CD4-positive, CD25-positive, alpha-beta regulatory T cell (primary cell): Measurements from ENCODE around the gene SNX10. TPM values are rescaled to one million over a fixed set of nuclear protein-coding genes. Genes with fewer than 3 reads are reported as not detected.

ENCODE experiments used
- ATAC-seq, 2 donors: fragments of 150-1000 bp; cut with Tn5 transposase; one replicate each; pipeline ENCODE4 v1.10.0; 2021; ENCODE audit warnings: low read depth in 2 of 2, moderate number of reproducible peaks in 2 of 2, moderate library complexity in 1 of 2
- DNase-seq, 3 donors: peaks; one replicate each; pipeline versions ENCODE4 v3.0.0 to v3.0.0-alpha.2; 2012 to 2022; ENCODE audit warnings: mixed read lengths in 1 of 3
- H3K27ac ChIP-seq: one replicate; pipeline ENCODE4 v1.7.0; 2013; ENCODE audit warnings: mild to moderate bottlenecking, low read length; ENCODE audit not compliant: insufficient read depth, poor library complexity, severe bottlenecking
- H3K27me3 ChIP-seq: one replicate; pipeline ENCODE4 v1.7.0; 2013; ENCODE audit warnings: low read length; ENCODE audit not compliant: control insufficient read depth, insufficient read depth
- H3K36me3 ChIP-seq: one replicate; pipeline ENCODE4 v1.7.0; 2013; ENCODE audit warnings: mild to moderate bottlenecking, low read length, moderate library complexity; ENCODE audit not compliant: control insufficient read depth, insufficient read depth
- H3K4me1 ChIP-seq: 2 replicates; pipeline ENCODE4 v1.7.0; 2013; ENCODE audit warnings: mild to moderate bottlenecking, low read length; ENCODE audit not compliant: insufficient read depth, control insufficient read depth, poor library complexity, severe bottlenecking
- H3K4me3 ChIP-seq: one replicate; pipeline ENCODE4 v1.7.0; 2013; ENCODE audit warnings: low read depth, mild to moderate bottlenecking, low read length, moderate library complexity
- H3K9me3 ChIP-seq, 2 experiments: 1 replicate in 1 of 2; 2 replicates in 1 of 2; pipeline ENCODE4 v1.7.0; 2013; ENCODE audit warnings: low read length in 2 of 2, mild to moderate bottlenecking in 1 of 2, moderate library complexity in 1 of 2; ENCODE audit not compliant: control insufficient read depth in 2 of 2
- H3K27ac Mint-ChIP-seq, 3 donors: one replicate each; pipeline ENCODE4 v1.8.0; 2020 to 2022; ENCODE audit warnings: mild to moderate bottlenecking in 3 of 3, mixed read lengths in 3 of 3, moderate library complexity in 2 of 3
- H3K27me3 Mint-ChIP-seq: one replicate; pipeline ENCODE4 v1.8.0; 2022; ENCODE audit warnings: mild to moderate bottlenecking, mixed read lengths
- H3K36me3 Mint-ChIP-seq: one replicate; pipeline ENCODE4 v1.8.0; 2020; ENCODE audit warnings: mixed read lengths
- H3K4me1 Mint-ChIP-seq, 4 donors: one replicate each; pipeline ENCODE4 v1.8.0; 2020 to 2022; ENCODE audit warnings: mixed read lengths in 4 of 4, mild to moderate bottlenecking in 1 of 4
- H3K4me3 Mint-ChIP-seq, 4 donors: one replicate each; pipeline ENCODE4 v1.8.0; 2020 to 2022; ENCODE audit warnings: mild to moderate bottlenecking in 4 of 4, mixed read lengths in 4 of 4, moderate library complexity in 3 of 4
- H3K9me3 Mint-ChIP-seq, 7 donors: one replicate each; pipeline ENCODE4 v1.8.0; 2020 to 2022; ENCODE audit warnings: mixed read lengths in 7 of 7, mild to moderate bottlenecking in 3 of 7, moderate library complexity in 2 of 7
- polyA plus RNA-seq, 4 donors: library from polyadenylated mRNA; unstranded; fragments of 300-500 nt; fragmentation: Illumina TruSeq; gene quantifications; one replicate each; pipeline ENCODE4 v1.2.3, GENCODE V29; 2021
- total RNA-seq: library from RNA; stranded (reverse); gene quantifications from one replicate; pipeline ENCODE4 v1.2.3, GENCODE V29; 2022

SNX10 gene
- total and polyA plus RNA-seq, 5 donors from 2014 or later = 14.4 to 41.5 (median 27.9) TPM

GRCh38 chr7:26385240-26385639 is 93.6 kb downstream of the SNX10 start:
- Histone ChIP-seq H3K4me1 (no peaks in the 10 kb centered on the region), H3K36me3 (no peaks in the 10 kb centered on the region), H3K4me3 (no peak overlapping the region), H3K27ac (no peak overlapping the region), H3K9me3 (no peaks in the 10 kb centered on the region), H3K27me3 (peaks cover 27% of the 10 kb centered on the region)
- no peak overlapping the region for H3K27ac Mint-ChIP-seq
- ATAC-seq (no peak), DNase-seq (no peak)
- no peak overlapping the region for H3K4me3 Mint-ChIP-seq
- H3K27me3 Mint-ChIP-seq = peaks cover 34% of the 10 kb centered on the region
- H3K36me3 Mint-ChIP-seq = no peaks in the 10 kb centered on the region
- H3K4me1 Mint-ChIP-seq = no peaks in the 10 kb centered on the region
- no peaks in the 10 kb centered on the region for H3K9me3 Mint-ChIP-seq

GRCh38 chr7:26387731-26388130 is 96.1 kb downstream of the SNX10 start:
- no peaks in the 10 kb centered on the region for H3K9me3 Mint-ChIP-seq
- no peaks in the 10 kb centered on the region for H3K4me1 Mint-ChIP-seq
- H3K36me3 Mint-ChIP-seq = no peaks in the 10 kb centered on the region

GRCh38 chr7:26388256-26388655 is 96.6 kb downstream of the SNX10 start:
- H3K9me3 Mint-ChIP-seq = no peaks in the 10 kb centered on the region
- Histone ChIP-seq H3K9me3 (no peaks in the 10 kb centered on the region), H3K4me1 (no peaks in the 10 kb centered on the region), H3K27ac (no peak overlapping the region), H3K27me3 (peaks cover 40% of the 10 kb centered on the region), H3K4me3 (no peak overlapping the region), H3K36me3 (no peaks in the 10 kb centered on the region)
- H3K4me3 Mint-ChIP-seq = no peak overlapping the region
- no peaks in the 10 kb centered on the region for H3K4me1 Mint-ChIP-seq
- ATAC-seq = no peak
- no peak overlapping the region for H3K27ac Mint-ChIP-seq
- peaks cover 42% of the 10 kb centered on the region for H3K27me3 Mint-ChIP-seq
- no peaks in the 10 kb centered on the region for H3K36me3 Mint-ChIP-seq
- DNase-seq = peak in 1 of 3 donors; percentile 8

More at GRCh38 chr7:26387731-26388130, 96.1 kb downstream of the SNX10 start:
- Histone ChIP-seq H3K27me3 (peaks cover 40% of the 10 kb centered on the region), H3K4me1 (no peaks in the 10 kb centered on the region), H3K4me3 (no peak overlapping the region), H3K9me3 (no peaks in the 10 kb centered on the region), H3K27ac (no peak overlapping the region), H3K36me3 (no peaks in the 10 kb centered on the region)
- peaks cover 42% of the 10 kb centered on the region for H3K27me3 Mint-ChIP-seq
- peak overlapping the region in 1 of 3 donors; percentile 58 for H3K27ac Mint-ChIP-seq
- no peak for DNase-seq
- no peak for ATAC-seq
- no peak overlapping the region for H3K4me3 Mint-ChIP-seq

GRCh38 chr7:26390016-26390415 is 98.4 kb downstream of the SNX10 start:
- ATAC-seq (no peak), DNase-seq (no peak)
- Histone ChIP-seq H3K27ac (no peak overlapping the region), H3K27me3 (peaks cover 44% of the 10 kb centered on the region), H3K4me3 (no peak overlapping the region), H3K4me1 (no peaks in the 10 kb centered on the region), H3K9me3 (no peaks in the 10 kb centered on the region), H3K36me3 (no peaks in the 10 kb centered on the region)
- Mint-ChIP-seq H3K4me1 (no peaks in the 10 kb centered on the region), H3K4me3 (no peak overlapping the region), H3K27me3 (peaks cover 47% of the 10 kb centered on the region), H3K27ac (no peak overlapping the region), H3K9me3 (peaks cover 0 to 3% (median 0%) of the 10 kb centered on the region in 7 donors), H3K36me3 (no peaks in the 10 kb centered on the region)

- Histone ChIP-seq H3K4me1 (peaks cover 12% of the 10 kb centered on the region), H3K4me3 (no peak overlapping the region), H3K27me3 (peaks cover 52% of the 10 kb centered on the region), H3K36me3 (no peaks in the 10 kb centered on the region), H3K9me3 (no peaks in the 10 kb centered on the region), H3K27ac (no peak overlapping the region)
- Mint-ChIP-seq H3K4me3 (no peak overlapping the region), H3K36me3 (no peaks in the 10 kb centered on the region), H3K4me1 (peaks cover 0 to 11% (median 4%) of the 10 kb centered on the region in 4 donors), H3K27ac (no peak overlapping the region), H3K9me3 (peaks cover 0 to 3% (median 0%) of the 10 kb centered on the region in 7 donors), H3K27me3 (peaks cover 57% of the 10 kb centered on the region)
- no peak for ATAC-seq
- DNase-seq = no peak
Observed at GRCh38 chr7:26393818-26394217, 102.2 kb downstream of the SNX10 start.

- H3K4me3 ChIP-seq = no peak overlapping the region
- Mint-ChIP-seq H3K27ac (no peak overlapping the region), H3K4me3 (peak overlapping the region; percentile 45 to 86 (median 71)), H3K36me3 (no peaks in the 10 kb centered on the region), H3K9me3 (peaks cover 0 to 3% (median 0%) of the 10 kb centered on the region in 7 donors), H3K27me3 (peaks cover 46% of the 10 kb centered on the region), H3K4me1 (peaks cover 0 to 20% (median 8%) of the 10 kb centered on the region in 4 donors)
- DNase-seq (no peak), ATAC-seq (no peak)
- H3K27ac ChIP-seq = no peak overlapping the region
- H3K4me1 ChIP-seq = peaks cover 15% of the 10 kb centered on the region
- no peaks in the 10 kb centered on the region for H3K36me3 ChIP-seq
- H3K27me3 ChIP-seq = peaks cover 46% of the 10 kb centered on the region
- H3K9me3 ChIP-seq = no peaks in the 10 kb centered on the region
Observed at GRCh38 chr7:26397332-26397731, 105.7 kb downstream of the SNX10 start.

- peak overlapping the region; percentile 65 to 86 (median 80) for H3K4me3 Mint-ChIP-seq
- no peaks in the 10 kb centered on the region for H3K36me3 ChIP-seq
- ATAC-seq (peak in 1 of 2 donors; percentile 15), DNase-seq (peak in 1 of 3 donors; percentile 21)
- no peak overlapping the region for H3K27ac ChIP-seq
- peaks cover 0 to 20% (median 8%) of the 10 kb centered on the region in 4 donors for H3K4me1 Mint-ChIP-seq
- no peak overlapping the region for H3K4me3 ChIP-seq
- peaks cover 42% of the 10 kb centered on the region for H3K27me3 Mint-ChIP-seq
- no peaks in the 10 kb centered on the region for H3K9me3 ChIP-seq
- peaks cover 0 to 3% (median 0%) of the 10 kb centered on the region in 7 donors for H3K9me3 Mint-ChIP-seq
- no peaks in the 10 kb centered on the region for H3K36me3 Mint-ChIP-seq
- H3K27me3 ChIP-seq = peaks cover 46% of the 10 kb centered on the region
- no peak overlapping the region for H3K27ac Mint-ChIP-seq
- H3K4me1 ChIP-seq = peaks cover 15% of the 10 kb centered on the region
Observed at GRCh38 chr7:26397796-26398426, 106.2 kb downstream of the SNX10 start.

- H3K4me1 ChIP-seq = peaks cover 15% of the 10 kb centered on the region
- no peak overlapping the region for H3K4me3 ChIP-seq
- H3K36me3 ChIP-seq = no peaks in the 10 kb centered on the region
- H3K27ac ChIP-seq = no peak overlapping the region
- peak overlapping the region in 1 of 4 donors; percentile 86 for H3K4me3 Mint-ChIP-seq
- peak in 1 of 3 donors; percentile 14 for DNase-seq
- no peaks in the 10 kb centered on the region for H3K9me3 ChIP-seq
- H3K27me3 Mint-ChIP-seq = peaks cover 40% of the 10 kb centered on the region
- H3K36me3 Mint-ChIP-seq = no peaks in the 10 kb centered on the region
- ATAC-seq = peak; percentile 32 to 43
- H3K27me3 ChIP-seq = peaks cover 44% of the 10 kb centered on the region
- H3K9me3 Mint-ChIP-seq = peaks cover 0 to 3% (median 0%) of the 10 kb centered on the region in 7 donors
- H3K27ac Mint-ChIP-seq = no peak overlapping the region
- H3K4me1 Mint-ChIP-seq = peaks cover 0 to 20% (median 8%) of the 10 kb centered on the region in 4 donors
Observed at GRCh38 chr7:26398427-26398755, 106.7 kb downstream of the SNX10 start.
